GM12878 (cell line): ENCODE results near the gene PGGT1B. TPM values are rescaled to one million over a fixed set of nuclear protein-coding genes. Genes with fewer than 3 reads are reported as not detected.
A peak's percentile ranks its signal among the peaks of the same experiment; 100 is the strongest.

Experiments
- ATAC-seq: fragments of 200-7000 bp; cut with Tn5 transposase; 3 replicates; pipeline ENCODE4 v1.9.1; 2020; ENCODE audit warnings: mild to moderate bottlenecking, moderate library complexity
- BruUV-seq: library from RNA; stranded (reverse); fragments of 400-500 nt; replicated peaks from 2 replicates; lab custom pipeline; 2021; lab: Mats Ljungman, UMichigan
- CTCF ChIA-PET: fragments of 300-600 bp; sonication (Branson Sonifier 250); formaldehyde crosslinking; extraction: SDS; loops from one replicate; lab custom pipeline; 2021; ENCODE audit warnings: inconsistent platforms; lab: Yijun Ruan, JAX
- POLR2A ChIA-PET: fragments of 350-600 bp; formaldehyde crosslinking; extraction: SDS; loops from one replicate; lab custom pipeline; 2021; ENCODE audit warnings: inconsistent platforms; lab: Charles Lee
- RAD21 ChIA-PET: fragments of 300-600 bp; sonication (Branson Sonifier 250); formaldehyde crosslinking; loops from one replicate; lab custom pipeline; 2023; ENCODE audit warnings: antibody characterized with exemption; ENCODE audit not compliant: unreplicated experiment; lab: Charles Lee
- SMC1A ChIA-PET: fragments of 300-600 bp; sonication (Branson Sonifier 250); formaldehyde crosslinking; loops from one replicate; lab custom pipeline; 2023; ENCODE audit not compliant: unreplicated experiment, uncharacterized antibody; lab: Charles Lee
- DNase-seq: peaks from one replicate; pipeline ENCODE4 v3.0.0-alpha.2; 2011; ENCODE audit warnings: low read depth, low spot score
- FAIRE-seq: peaks from 3 replicates; lab custom pipeline; 2011; peaks lifted over from hg19 to GRCh38; lab: Jason Lieb, UNC
- H2AFZ ChIP-seq: 2 replicates; pipeline ENCODE4 v1.6.0; 2011; ENCODE audit warnings: low read depth, low read length, control low read depth; ENCODE audit not compliant: control insufficient read depth
- H3K27ac ChIP-seq: 2 replicates; pipeline ENCODE4 v1.5.1; 2011; ENCODE audit warnings: control low read depth; ENCODE audit not compliant: control insufficient read depth, insufficient read depth
- H3K27me3 ChIP-seq, 2 experiments: replicated peaks in 1 of 2; 2 replicates each; pipeline versions ENCODE4 v1.6.0 to v1.6.1; 2011; ENCODE audit warnings: low read length in 1 of 2; ENCODE audit not compliant: control insufficient read depth in 2 of 2, insufficient read depth in 2 of 2
- H3K36me3 ChIP-seq, 2 experiments: 2 replicates each; pipeline ENCODE4 v1.5.1; 2011; ENCODE audit warnings: low read length in 1 of 2; ENCODE audit not compliant: control insufficient read depth in 2 of 2, insufficient read depth in 2 of 2
- H3K4me1 ChIP-seq: 2 replicates; pipeline ENCODE4 v1.6.1; 2011; ENCODE audit warnings: mild to moderate bottlenecking, low read length, moderate library complexity, mixed read lengths; ENCODE audit not compliant: control insufficient read depth, insufficient read depth
- H3K4me2 ChIP-seq: 2 replicates; pipeline ENCODE4 v1.6.0; 2011; ENCODE audit warnings: control low read depth; ENCODE audit not compliant: control insufficient read depth, insufficient read depth
- H3K4me3 ChIP-seq: fragments of 200-600 bp; sonication (generic); 2 replicates; pipeline ENCODE4 v1.5.1; 2016
- H3K79me2 ChIP-seq: 2 replicates; pipeline ENCODE4 v1.6.0; 2011; ENCODE audit warnings: low read length; ENCODE audit not compliant: control insufficient read depth, insufficient read depth
- H3K9ac ChIP-seq: 2 replicates; pipeline ENCODE4 v1.8.0; 2011; ENCODE audit warnings: low read length, control low read depth, mixed read lengths; ENCODE audit not compliant: control insufficient read depth, insufficient read depth
- H3K9me3 ChIP-seq: replicated peaks from 3 replicates; pipeline ENCODE4 v1.5.1; 2011; ENCODE audit warnings: mild to moderate bottlenecking, low read length; ENCODE audit not compliant: control insufficient read depth, insufficient read depth
- H4K20me1 ChIP-seq: 2 replicates; pipeline ENCODE4 v1.6.0; 2011; ENCODE audit not compliant: control insufficient read depth, insufficient read depth
- EZH2 ChIP-seq: IDR thresholded peaks from 2 replicates; pipeline ENCODE4 v1.6.1; 2012; ENCODE audit warnings: low read depth, mild to moderate bottlenecking, control low read depth, inconsistent platforms, low read length, borderline replicate concordance; ENCODE audit not compliant: control insufficient read depth
- NFYB ChIP-seq: IDR thresholded peaks from 2 replicates; pipeline ENCODE4 v1.6.1; 2011; ENCODE audit warnings: low read depth, mild to moderate bottlenecking, low read length, improper control_type of control experiment, moderate library complexity; ENCODE audit not compliant: insufficient read depth
- NR2F1 ChIP-seq: fragments of 450-650 bp; conservative IDR thresholded peaks from 2 replicates; pipeline ENCODE4 v1.6.1; 2017; ENCODE audit warnings: mild to moderate bottlenecking
- SMARCA5 ChIP-seq: fragments of 450-650 bp; IDR thresholded peaks from 2 replicates; pipeline ENCODE4 v1.6.1; 2017; ENCODE audit warnings: mild to moderate bottlenecking
- ZNF207 ChIP-seq: fragments of 450-650 bp; IDR thresholded peaks from 2 replicates; pipeline ENCODE4 v1.6.1; 2014; ENCODE audit warnings: antibody characterized with exemption, mild to moderate bottlenecking, borderline replicate concordance
- WGBS: methylation state at CpG from one replicate; pipeline ENCODE4 v1.1.6; 2016; ENCODE audit warnings: low lambda C conversion rate; ENCODE audit not compliant: insufficient replicate concordance, insufficient coverage; ENCODE audit errors: missing lambda C conversion rate; 5-methylcytosine and 5-hydroxymethylcytosine counted together
- in situ Hi-C: fragments of 300-500 bp; cut with MboI; formaldehyde crosslinking; loops from 9 replicates; pipeline ENCODE4 v1.14.3; 2018; ENCODE audit warnings: mixed read lengths
- intact Hi-C: fragments of 100-400 bp; cut with micrococcal nuclease; formaldehyde crosslinking; loops from one replicate; pipeline ENCODE4 v1.14.2; 2022; ENCODE audit not compliant: unreplicated experiment
- polyA plus RNA-seq, 11 experiments: library from polyadenylated mRNA; depleted of rRNA in 4 of 11; unstranded in 6 of 11; stranded (reverse) in 5 of 11; fragments of >200 nt; fragmentation: Nextera tagmentation in 4 of 11; fragmentation: Illumina TruSeq in 1 of 11; extraction: Ambion mirVana in 4 of 11; extraction: Trizol in 1 of 11; gene quantifications; 1 replicate in 1 of 11; 2 replicates in 10 of 11; pipeline versions ENCODE4 v1.2.1 to v1.2.3, GENCODE V29; 2011 to 2016; ENCODE audit warnings: inconsistent platforms in 2 of 11, missing spikeins in 2 of 11, low read depth in 1 of 11
- total RNA-seq, 4 experiments: library from RNA; depleted of rRNA in 3 of 4; stranded (reverse); fragments of >200 nt in 3 of 4; fragmentation: Illumina TruSeq in 1 of 4; extraction: Trizol in 1 of 4; gene quantifications; 2 replicates each; pipeline versions ENCODE4 v1.2.1 to v1.2.3, GENCODE V29; 2013 to 2021

Gene PGGT1B
- total and polyA plus RNA-seq, 10 of the 15 experiments (the other 5 are each of a cell fraction or from before 2014, with no cell fraction given): 5.0 to 38.4 (median 13.9) TPM

- in situ Hi-C loops: no loop called here
- BruUV-seq: no TSS peak
- H3K4me1 ChIP-seq: no peaks in the 10 kb centered on the region
- RAD21 ChIA-PET: no interaction called here
- H4K20me1 ChIP-seq: no peaks in the 10 kb centered on the region
- H3K4me2 ChIP-seq: peak overlapping the region; percentile 98
- no peaks in the 10 kb centered on the region for H3K79me2 ChIP-seq
- peak overlapping the region; percentile 91 for H2AFZ ChIP-seq
- peak overlapping the region; percentile 18; the same call in 1 of the 2 replicates for H3K9ac ChIP-seq
- no peak overlapping the region for H3K27ac ChIP-seq
- no peak for FAIRE-seq
- CTCF ChIA-PET: interaction anchor here (1.8 kb wide), 1 partner anchor 92 kb away, joined by 4 read pairs; the partner anchor contains the start of gene PGGT1B
- WGBS: 3% methylated on average over 45 of the region's 69 CpGs
- H3K4me3 ChIP-seq: peak overlapping the region; percentile 86
- TF ChIP-seq NFYB (no peak), ZNF207 (no peak), SMARCA5 (0 out of 2 replicates have a peak, but pooled peaks have one; percentile 15), NR2F1 (peak; percentile 32; the same call in 1 of the 2 replicates), EZH2 (no peak)
- TF ChIP-seq, all 136 proteins: peak for 2
- Histone ChIP-seq H3K27me3 (peaks cover 2 to 25% of the 10 kb centered on the region in 2 experiments), H3K36me3 (no peaks in the 10 kb centered on the region), H3K9me3 (peaks cover 8% of the 10 kb centered on the region; the same call in 2 of the 3 replicates)
- peak; percentile 79 for ATAC-seq
- intact Hi-C loops: loop anchor here (1.0 to 10.0 kb wide), 2 partner anchors 39 to 806 kb away; partner anchors contain the start of gene KCNN2
- DNase-seq: no peak
- ChIA-PET POLR2A (interaction anchor here (1.0 kb wide), 2 partner anchors 15 to 39 kb away, joined by 4 read pairs; no protein-coding TSS in a partner anchor), SMC1A (no interaction called here)
Measured at GRCh38 chr5:115170134-115170928, 92.3 kb downstream of the PGGT1B start.
